GM12878 (cell line): ENCODE data around the gene DPEP1. TPM values are rescaled to one million over a fixed set of nuclear protein-coding genes. Genes with fewer than 3 reads are reported as not detected.

Experiments
- ATAC-seq: fragments of 200-7000 bp; cut with Tn5 transposase; 3 replicates; pipeline ENCODE4 v1.9.1; 2020; ENCODE audit warnings: mild to moderate bottlenecking, moderate library complexity
- BruUV-seq: library from RNA; stranded (reverse); fragments of 400-500 nt; replicated peaks from 2 replicates; lab custom pipeline; 2021; lab: Mats Ljungman, UMichigan
- CTCF ChIA-PET: fragments of 300-600 bp; sonication (Branson Sonifier 250); formaldehyde crosslinking; extraction: SDS; loops from one replicate; lab custom pipeline; 2021; ENCODE audit warnings: inconsistent platforms; lab: Yijun Ruan, JAX
- POLR2A ChIA-PET: fragments of 350-600 bp; formaldehyde crosslinking; extraction: SDS; loops from one replicate; lab custom pipeline; 2021; ENCODE audit warnings: inconsistent platforms; lab: Charles Lee
- RAD21 ChIA-PET: fragments of 300-600 bp; sonication (Branson Sonifier 250); formaldehyde crosslinking; loops from one replicate; lab custom pipeline; 2023; ENCODE audit warnings: antibody characterized with exemption; ENCODE audit not compliant: unreplicated experiment; lab: Charles Lee
- SMC1A ChIA-PET: fragments of 300-600 bp; sonication (Branson Sonifier 250); formaldehyde crosslinking; loops from one replicate; lab custom pipeline; 2023; ENCODE audit not compliant: unreplicated experiment, uncharacterized antibody; lab: Charles Lee
- DNase-seq: peaks from one replicate; pipeline ENCODE4 v3.0.0-alpha.2; 2011; ENCODE audit warnings: low read depth, low spot score
- FAIRE-seq: peaks from 3 replicates; lab custom pipeline; 2011; peaks lifted over from hg19 to GRCh38; lab: Jason Lieb, UNC
- H2AFZ ChIP-seq: 2 replicates; pipeline ENCODE4 v1.6.0; 2011; ENCODE audit warnings: low read depth, low read length, control low read depth; ENCODE audit not compliant: control insufficient read depth
- H3K27ac ChIP-seq: 2 replicates; pipeline ENCODE4 v1.5.1; 2011; ENCODE audit warnings: control low read depth; ENCODE audit not compliant: control insufficient read depth, insufficient read depth
- H3K27me3 ChIP-seq, 2 experiments: replicated peaks in 1 of 2; 2 replicates each; pipeline versions ENCODE4 v1.6.0 to v1.6.1; 2011; ENCODE audit warnings: low read length in 1 of 2; ENCODE audit not compliant: control insufficient read depth in 2 of 2, insufficient read depth in 2 of 2
- H3K36me3 ChIP-seq, 2 experiments: 2 replicates each; pipeline ENCODE4 v1.5.1; 2011; ENCODE audit warnings: low read length in 1 of 2; ENCODE audit not compliant: control insufficient read depth in 2 of 2, insufficient read depth in 2 of 2
- H3K4me1 ChIP-seq: 2 replicates; pipeline ENCODE4 v1.6.1; 2011; ENCODE audit warnings: mild to moderate bottlenecking, low read length, moderate library complexity, mixed read lengths; ENCODE audit not compliant: control insufficient read depth, insufficient read depth
- H3K4me2 ChIP-seq: 2 replicates; pipeline ENCODE4 v1.6.0; 2011; ENCODE audit warnings: control low read depth; ENCODE audit not compliant: control insufficient read depth, insufficient read depth
- H3K4me3 ChIP-seq: fragments of 200-600 bp; sonication (generic); 2 replicates; pipeline ENCODE4 v1.5.1; 2016
- H3K79me2 ChIP-seq: 2 replicates; pipeline ENCODE4 v1.6.0; 2011; ENCODE audit warnings: low read length; ENCODE audit not compliant: control insufficient read depth, insufficient read depth
- H3K9ac ChIP-seq: 2 replicates; pipeline ENCODE4 v1.8.0; 2011; ENCODE audit warnings: low read length, control low read depth, mixed read lengths; ENCODE audit not compliant: control insufficient read depth, insufficient read depth
- H3K9me3 ChIP-seq: replicated peaks from 3 replicates; pipeline ENCODE4 v1.5.1; 2011; ENCODE audit warnings: mild to moderate bottlenecking, low read length; ENCODE audit not compliant: control insufficient read depth, insufficient read depth
- H4K20me1 ChIP-seq: 2 replicates; pipeline ENCODE4 v1.6.0; 2011; ENCODE audit not compliant: control insufficient read depth, insufficient read depth
- STAT1 ChIP-seq: fragments of 450-650 bp; conservative IDR thresholded peaks from 2 replicates; pipeline ENCODE4 v1.6.1; 2014; ENCODE audit warnings: antibody characterized with exemption, mild to moderate bottlenecking
- WGBS: methylation state at CpG from one replicate; pipeline ENCODE4 v1.1.6; 2016; ENCODE audit warnings: low lambda C conversion rate; ENCODE audit not compliant: insufficient replicate concordance, insufficient coverage; ENCODE audit errors: missing lambda C conversion rate; 5-methylcytosine and 5-hydroxymethylcytosine counted together
- in situ Hi-C: fragments of 300-500 bp; cut with MboI; formaldehyde crosslinking; loops from 9 replicates; pipeline ENCODE4 v1.14.3; 2018; ENCODE audit warnings: mixed read lengths
- intact Hi-C: fragments of 100-400 bp; cut with micrococcal nuclease; formaldehyde crosslinking; loops from one replicate; pipeline ENCODE4 v1.14.2; 2022; ENCODE audit not compliant: unreplicated experiment
- polyA plus RNA-seq, 11 experiments: library from polyadenylated mRNA; depleted of rRNA in 4 of 11; unstranded in 6 of 11; stranded (reverse) in 5 of 11; fragments of >200 nt; fragmentation: Nextera tagmentation in 4 of 11; fragmentation: Illumina TruSeq in 1 of 11; extraction: Ambion mirVana in 4 of 11; extraction: Trizol in 1 of 11; gene quantifications; 1 replicate in 1 of 11; 2 replicates in 10 of 11; pipeline versions ENCODE4 v1.2.1 to v1.2.3, GENCODE V29; 2011 to 2016; ENCODE audit warnings: inconsistent platforms in 2 of 11, missing spikeins in 2 of 11, low read depth in 1 of 11
- total RNA-seq, 4 experiments: library from RNA; depleted of rRNA in 3 of 4; stranded (reverse); fragments of >200 nt in 3 of 4; fragmentation: Illumina TruSeq in 1 of 4; extraction: Trizol in 1 of 4; gene quantifications; 2 replicates each; pipeline versions ENCODE4 v1.2.1 to v1.2.3, GENCODE V29; 2013 to 2021
- TF ChIP-seq, protein P1 (sequence below): IDR thresholded peaks from 2 replicates; pipeline ENCODE4 v1.6.1; 2012; ENCODE audit warnings: improper control_type of control experiment, low read depth, low read length; ENCODE audit not compliant: insufficient replicate concordance

The DPEP1 gene
- total and polyA plus RNA-seq, 10 of the 15 experiments (the other 5 are each of a cell fraction or from before 2014, with no cell fraction given): not detected

DNA sequence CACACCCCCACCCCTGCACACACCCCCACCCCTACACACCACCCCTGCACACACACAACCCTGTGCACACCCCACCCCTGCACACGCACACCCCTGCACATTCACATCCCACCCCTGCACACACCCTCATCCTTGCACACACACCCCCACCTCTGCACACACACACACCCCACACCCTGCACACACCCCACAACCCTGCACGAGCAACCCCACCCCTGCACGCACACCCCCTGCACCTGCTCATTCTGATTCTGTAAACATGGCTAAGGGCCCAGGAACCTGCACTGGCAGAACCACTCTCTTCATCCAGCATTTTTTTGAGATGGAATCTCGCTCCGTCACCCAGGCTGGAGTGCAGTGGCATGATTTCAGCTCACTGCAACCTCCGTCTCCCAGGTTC is 25.9 kb downstream of the DPEP1 start:
- no peak overlapping the region for H3K9ac ChIP-seq
- no peak overlapping the region for H3K4me3 ChIP-seq
- H3K4me1 ChIP-seq: no peaks in the 10 kb centered on the region
- H3K36me3 ChIP-seq: no peaks in the 10 kb centered on the region
- no peak for TF ChIP-seq STAT1
- TF ChIP-seq, protein P1, sequence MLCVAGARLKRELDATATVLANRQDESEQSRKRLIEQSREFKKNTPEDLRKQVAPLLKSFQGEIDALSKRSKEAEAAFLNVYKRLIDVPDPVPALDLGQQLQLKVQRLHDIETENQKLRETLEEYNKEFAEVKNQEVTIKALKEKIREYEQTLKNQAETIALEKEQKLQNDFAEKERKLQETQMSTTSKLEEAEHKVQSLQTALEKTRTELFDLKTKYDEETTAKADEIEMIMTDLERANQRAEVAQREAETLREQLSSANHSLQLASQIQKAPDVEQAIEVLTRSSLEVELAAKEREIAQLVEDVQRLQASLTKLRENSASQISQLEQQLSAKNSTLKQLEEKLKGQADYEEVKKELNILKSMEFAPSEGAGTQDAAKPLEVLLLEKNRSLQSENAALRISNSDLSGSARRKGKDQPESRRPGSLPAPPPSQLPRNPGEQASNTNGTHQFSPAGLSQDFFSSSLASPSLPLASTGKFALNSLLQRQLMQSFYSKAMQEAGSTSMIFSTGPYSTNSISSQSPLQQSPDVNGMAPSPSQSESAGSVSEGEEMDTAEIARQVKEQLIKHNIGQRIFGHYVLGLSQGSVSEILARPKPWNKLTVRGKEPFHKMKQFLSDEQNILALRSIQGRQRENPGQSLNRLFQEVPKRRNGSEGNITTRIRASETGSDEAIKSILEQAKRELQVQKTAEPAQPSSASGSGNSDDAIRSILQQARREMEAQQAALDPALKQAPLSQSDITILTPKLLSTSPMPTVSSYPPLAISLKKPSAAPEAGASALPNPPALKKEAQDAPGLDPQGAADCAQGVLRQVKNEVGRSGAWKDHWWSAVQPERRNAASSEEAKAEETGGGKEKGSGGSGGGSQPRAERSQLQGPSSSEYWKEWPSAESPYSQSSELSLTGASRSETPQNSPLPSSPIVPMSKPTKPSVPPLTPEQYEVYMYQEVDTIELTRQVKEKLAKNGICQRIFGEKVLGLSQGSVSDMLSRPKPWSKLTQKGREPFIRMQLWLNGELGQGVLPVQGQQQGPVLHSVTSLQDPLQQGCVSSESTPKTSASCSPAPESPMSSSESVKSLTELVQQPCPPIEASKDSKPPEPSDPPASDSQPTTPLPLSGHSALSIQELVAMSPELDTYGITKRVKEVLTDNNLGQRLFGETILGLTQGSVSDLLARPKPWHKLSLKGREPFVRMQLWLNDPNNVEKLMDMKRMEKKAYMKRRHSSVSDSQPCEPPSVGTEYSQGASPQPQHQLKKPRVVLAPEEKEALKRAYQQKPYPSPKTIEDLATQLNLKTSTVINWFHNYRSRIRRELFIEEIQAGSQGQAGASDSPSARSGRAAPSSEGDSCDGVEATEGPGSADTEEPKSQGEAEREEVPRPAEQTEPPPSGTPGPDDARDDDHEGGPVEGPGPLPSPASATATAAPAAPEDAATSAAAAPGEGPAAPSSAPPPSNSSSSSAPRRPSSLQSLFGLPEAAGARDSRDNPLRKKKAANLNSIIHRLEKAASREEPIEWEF: no peak
- intact Hi-C loops (no loop called here), in situ Hi-C loops (no loop called here)
- H4K20me1 ChIP-seq: no peaks in the 10 kb centered on the region
- ATAC-seq (no peak), FAIRE-seq (no peak), DNase-seq (no peak)
- RAD21 ChIA-PET: no interaction called here
- CTCF ChIA-PET: interaction anchor here (1.0 kb wide), 1 partner anchor 39 kb away, joined by 4 read pairs; no protein-coding TSS in a partner anchor
- H2AFZ ChIP-seq: no peak overlapping the region
- no TSS peak for BruUV-seq
- no peak overlapping the region for H3K4me2 ChIP-seq
- no peaks in the 10 kb centered on the region for H3K79me2 ChIP-seq
- peaks cover 2% of the 10 kb centered on the region; the same call in 1 of the 3 replicates for H3K9me3 ChIP-seq
- no peaks in the 10 kb centered on the region; a peak in 1 of 4 replicates for H3K27me3 ChIP-seq
- SMC1A ChIA-PET: no interaction called here
- 74% methylated on average over 5 of the region's 6 CpGs for WGBS
- no peak overlapping the region for H3K27ac ChIP-seq
- POLR2A ChIA-PET: no interaction called here
